ENCODE data around the gene CETP.
A peak's percentile ranks its signal among the peaks of the same experiment; 100 is the strongest.

CETP gene

DNA sequence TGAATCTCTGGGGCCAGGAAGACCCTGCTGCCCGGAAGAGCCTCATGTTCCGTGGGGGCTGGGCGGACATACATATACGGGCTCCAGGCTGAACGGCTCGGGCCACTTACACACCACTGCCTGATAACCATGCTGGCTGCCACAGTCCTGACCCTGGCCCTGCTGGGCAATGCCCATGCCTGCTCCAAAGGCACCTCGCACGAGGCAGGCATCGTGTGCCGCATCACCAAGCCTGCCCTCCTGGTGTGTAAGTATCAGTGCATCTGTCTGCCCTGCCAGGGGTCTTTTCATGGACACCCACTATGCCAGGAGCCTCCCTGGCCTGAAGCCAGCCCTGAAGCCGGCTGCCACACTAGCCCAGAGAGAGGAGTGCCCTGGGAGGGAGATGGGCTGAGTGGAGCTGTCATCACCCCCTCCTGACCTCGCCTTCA, at the start of gene CETP:
TSS of gene CETP (plus strand) at position 100 of the 431 bp plus-strand sequence. CDS start at position 130, 30 bp downstream.
- TF ChIP-seq, protein P1, sequence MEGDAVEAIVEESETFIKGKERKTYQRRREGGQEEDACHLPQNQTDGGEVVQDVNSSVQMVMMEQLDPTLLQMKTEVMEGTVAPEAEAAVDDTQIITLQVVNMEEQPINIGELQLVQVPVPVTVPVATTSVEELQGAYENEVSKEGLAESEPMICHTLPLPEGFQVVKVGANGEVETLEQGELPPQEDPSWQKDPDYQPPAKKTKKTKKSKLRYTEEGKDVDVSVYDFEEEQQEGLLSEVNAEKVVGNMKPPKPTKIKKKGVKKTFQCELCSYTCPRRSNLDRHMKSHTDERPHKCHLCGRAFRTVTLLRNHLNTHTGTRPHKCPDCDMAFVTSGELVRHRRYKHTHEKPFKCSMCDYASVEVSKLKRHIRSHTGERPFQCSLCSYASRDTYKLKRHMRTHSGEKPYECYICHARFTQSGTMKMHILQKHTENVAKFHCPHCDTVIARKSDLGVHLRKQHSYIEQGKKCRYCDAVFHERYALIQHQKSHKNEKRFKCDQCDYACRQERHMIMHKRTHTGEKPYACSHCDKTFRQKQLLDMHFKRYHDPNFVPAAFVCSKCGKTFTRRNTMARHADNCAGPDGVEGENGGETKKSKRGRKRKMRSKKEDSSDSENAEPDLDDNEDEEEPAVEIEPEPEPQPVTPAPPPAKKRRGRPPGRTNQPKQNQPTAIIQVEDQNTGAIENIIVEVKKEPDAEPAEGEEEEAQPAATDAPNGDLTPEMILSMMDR (IDR thresholded peaks at IDR 0.05; ENCODE audit: low read length, missing control alignments), result no peak
- DNase-seq (ENCODE audit: low read depth), result no peak
- H3K4me3 ChIP-seq (replicated peaks; ENCODE audit: low read depth, low read length), result no peak within 1 kb of the TSS

GRCh38 chr16:56912746-56913708, 48.7 kb upstream of the CETP start:
- TF ChIP-seq, protein P1 (IDR thresholded peaks at IDR 0.05; ENCODE audit: low read length, missing control alignments), result no peak
- peak; percentile 67 for DNase-seq (ENCODE audit: low read depth)
- no peak overlapping the region for H3K4me3 ChIP-seq (replicated peaks; ENCODE audit: low read depth, low read length)

DNA sequence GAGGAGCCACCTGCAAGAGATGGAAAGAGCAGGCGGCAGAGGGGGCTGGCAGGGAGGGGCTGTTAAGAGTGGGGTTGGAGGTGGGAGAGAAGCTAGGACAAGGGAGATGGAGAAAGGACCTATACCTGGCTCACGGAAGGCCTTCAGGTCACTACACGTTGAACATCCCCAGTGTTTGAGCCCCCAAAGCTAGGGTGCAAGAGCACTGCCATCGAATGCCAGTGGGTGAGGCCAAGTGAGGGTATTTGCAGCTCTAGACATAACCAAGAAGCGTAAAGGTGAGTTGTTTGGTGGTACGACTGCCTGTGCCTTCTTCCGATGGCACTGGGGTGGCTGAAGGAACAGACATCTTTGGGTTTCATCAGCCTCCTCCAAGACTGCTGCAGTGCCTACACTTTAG, 46.9 kb upstream of the CETP start:
- TF ChIP-seq, protein P1 (IDR thresholded peaks at IDR 0.05; ENCODE audit: low read length, missing control alignments), result no peak
- H3K4me3 ChIP-seq (replicated peaks; ENCODE audit: low read depth, low read length), result no peak overlapping the region
- DNase-seq (ENCODE audit: low read depth), result no peak

- no peak overlapping the region for H3K4me3 ChIP-seq (replicated peaks; ENCODE audit: low read depth, low read length)
- TF ChIP-seq, protein P1 (IDR thresholded peaks at IDR 0.05; ENCODE audit: low read length, missing control alignments), result no peak
- DNase-seq (ENCODE audit: low read depth), result peak; percentile 57
These were observed 46.2 kb upstream of the CETP start for GRCh38 chr16:56915336-56916119.

- DNase-seq (ENCODE audit: low read depth), result no peak
- no peak overlapping the region for H3K4me3 ChIP-seq (replicated peaks; ENCODE audit: low read depth, low read length)
- TF ChIP-seq, protein P1 (IDR thresholded peaks at IDR 0.05; ENCODE audit: low read length, missing control alignments), result no peak
These were observed 45.0 kb upstream of the CETP start for GRCh38 chr16:56916571-56917403.

- DNase-seq (ENCODE audit: low read depth), result no peak
- TF ChIP-seq, protein P1 (IDR thresholded peaks at IDR 0.05; ENCODE audit: low read length, missing control alignments), result no peak
These were observed 43.2 kb upstream of the CETP start for GRCh38 chr16:56918467-56919012.

More at GRCh38 chr16:56918467-56919012, 43.2 kb upstream of the CETP start:
- H3K4me3 ChIP-seq (replicated peaks; ENCODE audit: low read depth, low read length), result no peak overlapping the region

Data from fibroblast of pulmonary artery (primary cell).